ENCODE data around the gene CCL21. TPM values are rescaled to one million over a fixed set of nuclear protein-coding genes. Genes with fewer than 3 reads are reported as not detected.

CCL21 gene
- total and polyA plus RNA-seq, 2 of the 13 experiments (the other 11 are each of a cell fraction or from before 2014, with no cell fraction given) = not detected

DNA sequence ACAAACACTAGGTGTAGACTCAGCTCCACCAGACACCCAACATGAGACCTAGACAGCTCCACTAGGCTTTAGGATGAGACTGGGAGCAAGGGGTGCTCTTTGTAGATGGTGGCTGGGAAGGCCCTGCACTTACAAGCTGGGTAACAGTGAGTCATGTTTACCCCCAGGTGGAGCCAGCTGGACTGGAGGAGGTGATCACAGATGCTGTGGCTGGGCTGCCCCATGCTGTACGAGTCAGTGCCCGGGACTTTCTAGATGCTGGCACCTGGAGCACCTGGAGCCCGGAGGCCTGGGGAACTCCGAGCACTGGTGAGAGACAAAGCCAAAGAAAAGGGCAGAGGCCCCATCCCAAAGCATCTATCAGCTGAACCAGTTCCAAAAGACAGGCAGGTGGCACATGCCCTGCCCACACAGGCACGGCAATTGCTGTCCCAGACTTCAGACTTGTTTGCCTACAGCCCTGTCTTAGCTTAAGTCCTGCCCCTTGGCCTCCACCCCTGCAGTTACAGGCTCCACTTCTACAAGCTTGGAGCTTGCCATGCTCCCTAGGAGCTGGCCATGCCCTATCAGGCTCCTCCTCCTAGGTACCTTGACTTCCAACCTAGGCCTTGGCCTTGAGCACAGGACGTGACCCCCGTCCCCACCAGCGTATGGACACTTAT is 50.2 kb downstream of the CCL21 start:
- no peaks in the 10 kb centered on the region; a peak in 2 of 5 replicates for H3K27me3 ChIP-seq (ENCODE audit: control insufficient read depth in 1 of 2, insufficient read depth in 2 of 2, low read length in 2 of 2)
- BruUV-seq (replicated peaks) = no TSS peak
- no peaks in the 10 kb centered on the region for H4K20me1 ChIP-seq (ENCODE audit: insufficient read depth, low read length)
- no peak overlapping the region for H3K9ac ChIP-seq (ENCODE audit: insufficient read depth, low read depth, low read length)
- TF ChIP-seq, protein P1, sequence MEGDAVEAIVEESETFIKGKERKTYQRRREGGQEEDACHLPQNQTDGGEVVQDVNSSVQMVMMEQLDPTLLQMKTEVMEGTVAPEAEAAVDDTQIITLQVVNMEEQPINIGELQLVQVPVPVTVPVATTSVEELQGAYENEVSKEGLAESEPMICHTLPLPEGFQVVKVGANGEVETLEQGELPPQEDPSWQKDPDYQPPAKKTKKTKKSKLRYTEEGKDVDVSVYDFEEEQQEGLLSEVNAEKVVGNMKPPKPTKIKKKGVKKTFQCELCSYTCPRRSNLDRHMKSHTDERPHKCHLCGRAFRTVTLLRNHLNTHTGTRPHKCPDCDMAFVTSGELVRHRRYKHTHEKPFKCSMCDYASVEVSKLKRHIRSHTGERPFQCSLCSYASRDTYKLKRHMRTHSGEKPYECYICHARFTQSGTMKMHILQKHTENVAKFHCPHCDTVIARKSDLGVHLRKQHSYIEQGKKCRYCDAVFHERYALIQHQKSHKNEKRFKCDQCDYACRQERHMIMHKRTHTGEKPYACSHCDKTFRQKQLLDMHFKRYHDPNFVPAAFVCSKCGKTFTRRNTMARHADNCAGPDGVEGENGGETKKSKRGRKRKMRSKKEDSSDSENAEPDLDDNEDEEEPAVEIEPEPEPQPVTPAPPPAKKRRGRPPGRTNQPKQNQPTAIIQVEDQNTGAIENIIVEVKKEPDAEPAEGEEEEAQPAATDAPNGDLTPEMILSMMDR (CRISPR knock-in tag; IDR thresholded peaks at IDR 0.05) = 0 out of 2 replicates have a peak, but pooled peaks have one; percentile 10
- TF ChIP-seq, protein P2, sequence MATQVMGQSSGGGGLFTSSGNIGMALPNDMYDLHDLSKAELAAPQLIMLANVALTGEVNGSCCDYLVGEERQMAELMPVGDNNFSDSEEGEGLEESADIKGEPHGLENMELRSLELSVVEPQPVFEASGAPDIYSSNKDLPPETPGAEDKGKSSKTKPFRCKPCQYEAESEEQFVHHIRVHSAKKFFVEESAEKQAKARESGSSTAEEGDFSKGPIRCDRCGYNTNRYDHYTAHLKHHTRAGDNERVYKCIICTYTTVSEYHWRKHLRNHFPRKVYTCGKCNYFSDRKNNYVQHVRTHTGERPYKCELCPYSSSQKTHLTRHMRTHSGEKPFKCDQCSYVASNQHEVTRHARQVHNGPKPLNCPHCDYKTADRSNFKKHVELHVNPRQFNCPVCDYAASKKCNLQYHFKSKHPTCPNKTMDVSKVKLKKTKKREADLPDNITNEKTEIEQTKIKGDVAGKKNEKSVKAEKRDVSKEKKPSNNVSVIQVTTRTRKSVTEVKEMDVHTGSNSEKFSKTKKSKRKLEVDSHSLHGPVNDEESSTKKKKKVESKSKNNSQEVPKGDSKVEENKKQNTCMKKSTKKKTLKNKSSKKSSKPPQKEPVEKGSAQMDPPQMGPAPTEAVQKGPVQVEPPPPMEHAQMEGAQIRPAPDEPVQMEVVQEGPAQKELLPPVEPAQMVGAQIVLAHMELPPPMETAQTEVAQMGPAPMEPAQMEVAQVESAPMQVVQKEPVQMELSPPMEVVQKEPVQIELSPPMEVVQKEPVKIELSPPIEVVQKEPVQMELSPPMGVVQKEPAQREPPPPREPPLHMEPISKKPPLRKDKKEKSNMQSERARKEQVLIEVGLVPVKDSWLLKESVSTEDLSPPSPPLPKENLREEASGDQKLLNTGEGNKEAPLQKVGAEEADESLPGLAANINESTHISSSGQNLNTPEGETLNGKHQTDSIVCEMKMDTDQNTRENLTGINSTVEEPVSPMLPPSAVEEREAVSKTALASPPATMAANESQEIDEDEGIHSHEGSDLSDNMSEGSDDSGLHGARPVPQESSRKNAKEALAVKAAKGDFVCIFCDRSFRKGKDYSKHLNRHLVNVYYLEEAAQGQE (IDR thresholded peaks at IDR 0.05; ENCODE audit: borderline replicate concordance in 1 of 2, low read depth in 1 of 2, low read length in 2 of 2) = no peak
- in situ Hi-C loops (cut with HindIII; ENCODE audit: extremely low pct_ligation_motif_present, low pct_unique_long_range_greater_than_20kb) (no loop called here), intact Hi-C loops (cut with micrococcal nuclease; ENCODE audit: unreplicated experiment) (no loop called here)
- no peaks in the 10 kb centered on the region for H3K79me2 ChIP-seq (ENCODE audit: insufficient read depth, low read length)
- H3K4me2 ChIP-seq (ENCODE audit: low read depth, low read length) = no peak overlapping the region
- POLR2A ChIA-PET = interaction anchor here (0.7 kb wide), 1 partner anchor 13 kb away, joined by 4 read pairs; the partner anchor contains the start of gene GALT
- H3K27ac ChIP-seq (ENCODE audit: extremely low read length, insufficient read depth, low read length) = no peak overlapping the region
- no peaks in the 10 kb centered on the region for H3K9me3 ChIP-seq (ENCODE audit: low read length)
- no peaks in the 10 kb centered on the region for H3K36me3 ChIP-seq (replicated peaks in 1 of 2; ENCODE audit: control insufficient read depth in 1 of 2, insufficient read depth in 2 of 2, low read length in 2 of 2)
- FAIRE-seq (no peak), DNase-seq (ENCODE audit: low spot score) (no peak), ATAC-seq (peak; percentile 21)
- H3K4me3 ChIP-seq (replicated peaks in 1 of 3; ENCODE audit: insufficient read depth in 1 of 3, low read depth in 2 of 3, low read length in 3 of 3) = no peak overlapping the region
- no peak overlapping the region for H2AFZ ChIP-seq (ENCODE audit: low read length)
- 77% methylated on average over 4 of the region's 8 CpGs for WGBS (ENCODE audit: low lambda C conversion rate)
- CTCF ChIA-PET (ENCODE audit: low intra/inter-chr PET ratio, low total read pairs) = interaction anchor here (1.0 kb wide), 1 partner anchor 41 kb away, joined by 3 read pairs; no protein-coding TSS in a partner anchor
- H3K4me1 ChIP-seq (ENCODE audit: insufficient read depth, low read length) = peaks cover 11% of the 10 kb centered on the region

Small RNAs within 50 kb of the gene (small RNA-seq; reads per million reads assigned to genes)
- gene CCL27 (ENCODE audit: insufficient read depth in 2 of 3, insufficient read length in 3 of 3, low read depth in 2 of 3, low replicate concordance in 1 of 3) = 0 reads per million in 3 experiments

Other genes starting within 250 kb of the CCL21 start
- gene ENHO, start 187.1 kb downstream of the CCL21 start, total RNA-seq (2016; rRNA removed; fragmentation: Illumina TruSeq; extraction: Trizol) = 0.51 and 0.60 TPM in 2 replicates
- gene ENHO, start 187.1 kb downstream of the CCL21 start, polyA plus RNA-seq (2011; rRNA removed) = 0.08 TPM in 1 of 2 replicates, not detected in the other
- gene CNTFR, start 120.4 kb downstream of the CCL21 start, total RNA-seq (2016; rRNA removed; fragmentation: Illumina TruSeq; extraction: Trizol) = not detected in 2 replicates
- gene CNTFR, start 120.4 kb downstream of the CCL21 start, polyA plus RNA-seq (2011; rRNA removed) = not detected in 2 replicates
- 24.5 and 32.1 TPM in 2 replicates for gene RPP25L, start 98.0 kb downstream of the CCL21 start, total RNA-seq (2016; rRNA removed; fragmentation: Illumina TruSeq; extraction: Trizol)
- gene RPP25L, start 98.0 kb downstream of the CCL21 start, polyA plus RNA-seq (2011; rRNA removed) = 27.3 and 31.2 TPM in 2 replicates
- gene DCTN3, start 89.6 kb downstream of the CCL21 start, total RNA-seq (2016; rRNA removed; fragmentation: Illumina TruSeq; extraction: Trizol) = 27.4 and 30.8 TPM in 2 replicates
- 32.8 and 34.5 TPM in 2 replicates for gene DCTN3, start 89.6 kb downstream of the CCL21 start, polyA plus RNA-seq (2011; rRNA removed)
- gene ARID3C, start 81.1 kb downstream of the CCL21 start, total RNA-seq (2016; rRNA removed; fragmentation: Illumina TruSeq; extraction: Trizol) = not detected in 2 replicates
- not detected in 2 replicates for gene ARID3C, start 81.1 kb downstream of the CCL21 start, polyA plus RNA-seq (2011; rRNA removed)
- 28.5 and 60.8 TPM in 2 replicates for gene SIGMAR1, start 72.3 kb downstream of the CCL21 start, total RNA-seq (2016; rRNA removed; fragmentation: Illumina TruSeq; extraction: Trizol)
- gene SIGMAR1, start 72.3 kb downstream of the CCL21 start, polyA plus RNA-seq (2011; rRNA removed) = 38.9 and 45.9 TPM in 2 replicates
- gene GALT, start 63.5 kb downstream of the CCL21 start, total RNA-seq (2016; rRNA removed; fragmentation: Illumina TruSeq; extraction: Trizol) = 21.1 and 40.4 TPM in 2 replicates
- gene GALT, start 63.5 kb downstream of the CCL21 start, polyA plus RNA-seq (2011; rRNA removed) = 46.3 and 51.3 TPM in 2 replicates
- gene IL11RA, start 58.0 kb downstream of the CCL21 start, total RNA-seq (2016; rRNA removed; fragmentation: Illumina TruSeq; extraction: Trizol) = 0.83 and 2.0 TPM in 2 replicates
- 4.2 and 5.8 TPM in 2 replicates for gene IL11RA, start 58.0 kb downstream of the CCL21 start, polyA plus RNA-seq (2011; rRNA removed)
- not detected in 2 replicates for gene CCL27, start 47.5 kb downstream of the CCL21 start, total RNA-seq (2016; rRNA removed; fragmentation: Illumina TruSeq; extraction: Trizol)
- gene CCL27, start 47.5 kb downstream of the CCL21 start, polyA plus RNA-seq (2011; rRNA removed) = not detected in 2 replicates
- gene CCL19, start 18.9 kb downstream of the CCL21 start, total RNA-seq (2016; rRNA removed; fragmentation: Illumina TruSeq; extraction: Trizol) = not detected in 2 replicates
- gene CCL19, start 18.9 kb downstream of the CCL21 start, polyA plus RNA-seq (2011; rRNA removed) = not detected in 2 replicates
- not detected in 2 replicates for gene PHF24, start 248.1 kb upstream of the CCL21 start, total RNA-seq (2016; rRNA removed; fragmentation: Illumina TruSeq; extraction: Trizol)
- gene PHF24, start 248.1 kb upstream of the CCL21 start, polyA plus RNA-seq (2011; rRNA removed) = 0.05 TPM in 1 of 2 replicates, not detected in the other